Neural progenitor cell (in vitro differentiated cells): ENCODE measurements around the gene OR6B1.

ENCODE experiments used
- CTCF ChIP-seq: fragments of 200-600 bp; sonication (generic); IDR thresholded peaks from 2 replicates; pipeline ENCODE4 v1.5.1; 2017; ENCODE audit warnings: antibody characterized with exemption, mild to moderate bottlenecking
- EZH2 ChIP-seq: fragments of 200-600 bp; sonication (generic); IDR thresholded peaks from 2 replicates; pipeline ENCODE4 v1.6.1; 2017; ENCODE audit warnings: antibody characterized with exemption, mild to moderate bottlenecking, moderate library complexity
- EZH2phosphoT487 ChIP-seq: fragments of 200-600 bp; sonication (generic); IDR thresholded peaks from 2 replicates; pipeline ENCODE4 v1.6.1; 2017; ENCODE audit warnings: antibody characterized with exemption

- TF ChIP-seq CTCF = no peak
- TF ChIP-seq EZH2phosphoT487 = no peak
- TF ChIP-seq EZH2 = no peak
Measured at GRCh38 chr7:144006692-144007042, 6.5 kb downstream of the OR6B1 start.
